Body of pancreas (tissue), 4 donors: ENCODE data around the gene MOXD1. TPM values are rescaled to one million over a fixed set of nuclear protein-coding genes. Genes with fewer than 3 reads are reported as not detected.

Experiments
- ATAC-seq: fragments of 150-250 bp; one replicate; pipeline ENCODE4 v1.9.1; 2016
- DNase-seq, 4 donors: peaks; one replicate each; pipeline ENCODE4 v3.0.0-alpha.2; 2019
- H3K27ac ChIP-seq, 4 donors: fragments of 200-600 bp; sonication (generic); 1 replicate in 3 of 4; 2 replicates in 1 of 4; pipeline versions ENCODE4 v1.5.1 to v1.6.1; 2016 to 2019; ENCODE audit warnings: mild to moderate bottlenecking in 1 of 4, mixed read lengths in 1 of 4, moderate library complexity in 1 of 4
- H3K27me3 ChIP-seq, 2 donors: fragments of 200-600 bp; sonication (generic); one replicate each; pipeline ENCODE4 v1.6.0; 2016; ENCODE audit warnings: mild to moderate bottlenecking in 1 of 2
- H3K36me3 ChIP-seq, 2 donors: fragments of 200-600 bp; sonication (generic); replicated peaks in 1 of 2; 2 replicates each; pipeline ENCODE4 v1.5.1; 2016; ENCODE audit warnings: low read depth in 2 of 2; ENCODE audit not compliant: insufficient read depth in 1 of 2
- H3K4me1 ChIP-seq: fragments of 200-600 bp; sonication (generic); one replicate; pipeline ENCODE4 v1.6.0; 2016
- H3K4me3 ChIP-seq, 2 donors: fragments of 200-600 bp; sonication (generic); 1 replicate in 1 of 2; 2 replicates in 1 of 2; pipeline ENCODE4 v1.5.1; 2016 to 2019
- H3K9me3 ChIP-seq, 3 donors: fragments of 200-600 bp; sonication (generic); 1 replicate in 2 of 3; 2 replicates in 1 of 3; pipeline ENCODE4 v1.5.1; 2016
- CTCF ChIP-seq, 7 experiments: fragments of 450-650 bp in 4 of 7; fragments of 200-600 bp in 3 of 7; sonication (generic) in 3 of 7; IDR thresholded peaks; one replicate each; pipeline ENCODE4 v1.5.1; 2016 to 2019; ENCODE audit warnings: antibody characterized with exemption in 7 of 7
- POLR2A ChIP-seq, 3 donors: fragments of 450-650 bp; IDR thresholded peaks; one replicate each; pipeline ENCODE4 v1.6.1; 2016; ENCODE audit warnings: antibody characterized with exemption in 3 of 3, mild to moderate bottlenecking in 2 of 3
- WGBS, 2 donors: methylation state at CpG; one replicate each; pipeline ENCODE4 v1.1.5; 2017; 5-methylcytosine and 5-hydroxymethylcytosine counted together
- intact Hi-C: fragments of 100-400 bp; cut with DNase I; formaldehyde crosslinking; loops from one replicate; pipeline ENCODE4 v1.15.1; 2023
- total RNA-seq, 2 donors: library from RNA; depleted of rRNA; stranded (reverse); fragments of >200 nt; gene quantifications; one replicate each; pipeline ENCODE4 v1.1.0, GENCODE V29; 2016

The MOXD1 gene
- total RNA-seq, 2 donors from 2014 or later, result 0.66 to 3.9 TPM

DNA sequence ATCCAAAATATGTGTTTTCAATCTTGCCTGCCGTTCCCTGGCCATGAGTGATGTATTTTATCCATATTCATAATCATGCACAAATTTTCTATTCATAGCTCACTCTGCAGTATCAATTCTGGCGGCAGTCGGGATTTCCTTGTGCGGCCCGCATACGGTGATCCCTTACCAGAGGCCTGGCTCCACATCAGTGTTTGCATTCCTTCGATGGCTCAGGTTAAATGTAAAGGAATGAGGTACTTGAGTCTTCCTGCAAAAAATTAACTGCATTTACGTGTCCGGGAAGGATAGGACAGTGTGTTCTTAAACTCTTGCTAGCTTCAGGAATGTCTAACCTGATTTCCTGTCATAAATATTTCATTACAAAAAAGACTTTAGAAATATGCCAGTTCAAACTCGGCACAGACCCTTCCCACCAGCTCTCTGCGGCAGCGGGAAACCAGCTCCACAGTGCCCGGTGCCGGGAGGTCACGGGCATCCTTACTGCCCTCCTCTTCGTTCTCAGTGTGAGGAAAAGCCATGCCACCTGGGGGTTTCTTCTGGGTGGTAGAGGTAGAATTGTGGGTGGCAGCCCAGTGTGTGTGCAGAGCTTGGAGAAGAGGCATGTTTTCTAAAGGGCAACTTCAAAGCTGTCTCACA, 154.5 kb downstream of the MOXD1 start:
- H3K9me3 ChIP-seq, result no peaks in the 10 kb centered on the region
- H3K27me3 ChIP-seq, result no peaks in the 10 kb centered on the region
- intact Hi-C loops, result no loop called here
- WGBS, 2 donors, result 88 to 89% methylated on average over 16 of the region's 16 CpGs
- H3K27ac ChIP-seq, result no peak overlapping the region
- DNase-seq (no peak), ATAC-seq (no peak)
- no peaks in the 10 kb centered on the region for H3K4me1 ChIP-seq
- H3K36me3 ChIP-seq, result no peaks in the 10 kb centered on the region
- TF ChIP-seq CTCF (IDR thresholded peaks at IDR 0.05) (no peak), POLR2A (IDR thresholded peaks at IDR 0.05) (no peak)
- no peak overlapping the region for H3K4me3 ChIP-seq

- DNase-seq (no peak), ATAC-seq (no peak)
- H3K36me3 ChIP-seq, result no peaks in the 10 kb centered on the region
- WGBS, 2 donors, result 71 to 76% methylated on average over 2 of the region's 2 CpGs
- no peak overlapping the region for H3K27ac ChIP-seq
- H3K27me3 ChIP-seq, result no peaks in the 10 kb centered on the region
- no peak for TF ChIP-seq CTCF (IDR thresholded peaks at IDR 0.05)
- no peak for TF ChIP-seq POLR2A (IDR thresholded peaks at IDR 0.05)
- H3K4me1 ChIP-seq, result no peaks in the 10 kb centered on the region
- H3K9me3 ChIP-seq, result no peaks in the 10 kb centered on the region
- no peak overlapping the region for H3K4me3 ChIP-seq
- intact Hi-C loops, result no loop called here
Observed at GRCh38 chr6:132246120-132246617, 155.1 kb downstream of the MOXD1 start.

Other genes with a start within 250 kb of the MOXD1 start
- gene STX7, start 111.6 kb upstream of the MOXD1 start, total RNA-seq, result 10 to 100 TPM; 13.5 to 24.6 TPM
- gene TAAR9, start 136.8 kb upstream of the MOXD1 start, total RNA-seq, result not detected
- not detected for gene TAAR8, start 151.2 kb upstream of the MOXD1 start, total RNA-seq
- gene TAAR6, start 168.8 kb upstream of the MOXD1 start, total RNA-seq, result not detected
- not detected for gene TAAR5, start 188.3 kb upstream of the MOXD1 start, total RNA-seq
- gene TAAR2, start 222.8 kb upstream of the MOXD1 start, total RNA-seq, result not detected